ENCODE results near the gene NDUFC2.
"Not testable (repeated sequence)": the region's sequence is repeated elsewhere in the genome, so short reads cannot be mapped to it uniquely, and the experiment has no call there.

NDUFC2 gene

DNA sequence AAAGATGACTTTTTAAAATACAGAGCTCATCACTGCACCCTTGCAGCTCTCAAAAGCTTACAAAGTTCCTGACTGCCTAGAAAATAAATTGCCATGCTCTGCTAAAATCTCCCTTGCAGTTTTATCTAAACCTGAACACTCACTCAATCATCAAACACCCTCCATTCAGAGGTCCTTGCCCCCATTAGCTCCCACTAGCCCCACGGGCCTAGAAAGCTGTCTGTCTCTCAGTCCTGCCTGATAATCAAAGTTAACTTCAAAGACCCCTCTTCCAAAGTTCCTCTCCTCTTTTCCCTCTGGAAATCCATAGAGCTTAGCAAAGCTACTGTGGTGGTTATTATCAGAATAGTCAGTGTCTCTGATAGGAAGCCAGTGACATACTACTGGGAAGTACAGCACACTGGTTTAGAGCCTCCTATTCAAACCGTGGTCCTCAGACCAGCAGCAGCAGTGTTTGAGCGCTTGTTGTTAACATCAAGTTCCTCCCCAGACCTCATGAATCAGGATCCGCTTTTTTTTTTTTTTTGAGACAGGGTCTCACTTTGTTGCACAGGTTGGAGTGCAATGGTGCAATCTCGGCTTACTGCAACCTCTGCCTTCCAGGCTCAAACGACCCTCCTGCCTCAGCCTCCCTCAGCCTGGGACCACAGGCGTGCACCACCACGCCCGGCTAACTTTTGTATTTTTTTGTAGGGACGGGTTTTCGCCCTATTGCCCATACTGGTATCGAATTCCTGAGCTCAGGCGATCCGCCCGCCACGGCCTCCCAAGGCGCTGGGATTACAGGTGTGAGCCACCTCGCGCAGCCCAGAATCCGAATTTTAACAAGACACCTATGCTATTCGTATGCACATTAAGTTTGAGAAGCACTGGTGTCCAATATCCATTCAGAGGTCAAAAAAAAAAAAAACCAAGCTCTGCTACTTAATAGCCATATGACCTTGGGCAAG, 1.2 kb downstream of the NDUFC2 start:
- no peak for DNase-seq

DNA sequence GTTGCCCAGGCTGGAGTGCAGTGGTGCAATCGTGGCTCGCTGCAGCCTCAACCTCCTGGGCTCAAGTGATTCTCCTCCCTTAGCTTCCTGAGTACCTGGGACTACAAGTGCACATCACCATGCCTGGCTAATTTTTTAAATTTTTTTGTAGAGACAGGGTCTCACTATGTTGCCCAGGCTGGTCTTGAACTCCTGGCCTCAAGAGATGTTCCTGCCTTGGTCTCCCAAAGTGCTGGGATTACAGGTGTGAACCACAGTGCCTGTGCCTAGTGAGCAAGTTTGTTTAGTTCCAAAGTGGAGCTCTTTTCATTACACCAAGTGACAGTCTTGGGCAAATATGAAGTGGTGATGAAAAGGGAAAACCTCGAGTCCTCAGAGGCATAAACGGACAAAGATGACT, 2.1 kb downstream of the NDUFC2 start:
- not testable (repeated sequence) for DNase-seq

DNA sequence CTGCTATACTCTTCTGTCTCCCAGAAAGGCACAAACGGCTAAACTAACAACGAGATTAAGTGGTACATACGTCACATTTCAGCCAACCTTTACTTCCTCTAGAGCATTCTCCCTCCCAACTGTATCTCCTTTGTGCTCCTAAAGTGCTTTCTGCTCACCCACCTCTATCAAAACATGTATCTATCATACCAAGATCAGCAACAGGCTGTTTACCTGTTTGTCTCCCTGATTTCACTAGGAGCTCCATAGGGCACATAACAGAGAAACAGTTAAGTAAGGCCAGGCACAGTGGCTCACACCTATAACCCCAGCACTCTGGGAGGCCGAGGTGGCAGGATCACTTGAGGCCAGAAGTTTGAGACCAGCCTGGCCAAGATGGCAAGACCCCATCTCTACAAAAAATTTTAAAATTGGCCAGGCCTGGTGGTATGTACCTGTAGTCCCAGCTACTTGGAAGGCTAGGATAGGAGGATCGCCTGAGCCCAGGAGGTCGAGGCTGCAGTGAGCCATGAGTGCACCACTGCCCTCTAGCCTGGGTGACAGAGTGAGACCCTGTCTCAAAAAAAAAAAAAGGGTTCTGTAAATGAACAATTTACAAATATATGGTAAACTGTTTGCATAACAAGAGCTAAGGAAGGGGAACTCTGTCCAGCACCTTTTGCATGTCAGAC, 2.8 kb downstream of the NDUFC2 start:
- DNase-seq, result no peak

DNA sequence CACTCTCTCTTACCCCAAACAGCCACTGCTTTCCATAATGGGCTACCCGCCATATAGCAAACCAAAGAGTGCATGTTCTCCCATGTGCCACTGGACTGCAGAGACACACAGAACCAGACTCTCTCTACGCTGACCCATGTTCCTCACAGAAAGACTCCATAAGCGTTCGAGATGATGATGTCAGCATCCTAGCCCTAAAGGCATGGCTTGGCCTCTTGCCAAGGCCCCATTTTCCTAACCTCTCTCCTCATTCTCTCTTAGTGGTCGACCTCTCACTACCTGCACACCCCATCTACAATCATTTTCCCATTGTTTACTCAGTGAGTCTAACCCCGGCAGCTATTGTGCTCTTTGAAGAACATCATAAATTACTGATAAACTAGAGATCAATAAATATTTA, 4.9 kb downstream of the NDUFC2 start:
- DNase-seq, result no peak

DNA sequence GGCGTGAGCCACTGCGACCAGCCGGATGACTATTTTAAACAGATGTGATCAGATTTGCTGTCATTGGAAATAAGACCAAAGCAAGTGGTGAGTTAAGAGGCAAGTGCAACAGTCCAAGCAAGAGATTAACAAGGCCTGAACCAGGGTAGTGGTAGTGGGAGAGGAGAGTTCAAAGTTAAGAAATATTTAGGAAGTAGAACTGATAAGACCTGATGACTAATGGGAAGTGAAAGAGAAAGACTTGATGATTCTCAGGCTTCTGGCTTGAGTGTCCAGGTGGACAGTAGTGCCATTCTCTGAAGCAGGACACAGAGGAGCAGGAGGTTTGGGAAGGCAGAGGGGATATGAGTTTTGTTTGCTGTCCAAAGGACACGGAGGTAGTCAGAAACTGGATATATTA, 7.2 kb downstream of the NDUFC2 start:
- no peak for DNase-seq

DNA sequence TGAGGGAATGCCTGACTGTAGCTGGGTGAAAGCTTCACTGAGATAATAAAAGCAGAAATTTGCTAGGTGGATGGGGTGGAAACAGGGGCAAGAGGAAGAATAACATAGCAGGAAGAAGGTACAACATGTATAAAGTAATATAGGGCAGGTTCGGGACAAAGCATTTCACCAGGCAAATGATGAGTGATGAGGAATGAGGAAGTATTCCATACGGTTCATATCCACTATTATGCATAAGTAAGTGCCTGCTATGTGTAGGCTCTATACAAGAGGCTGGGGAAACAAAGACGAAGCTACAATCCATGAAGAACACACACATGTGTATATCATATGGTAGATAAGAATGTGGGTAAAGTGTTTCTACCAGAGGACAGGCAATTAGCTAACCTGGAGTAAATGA, 7.9 kb downstream of the NDUFC2 start:
- no peak for DNase-seq

DNA sequence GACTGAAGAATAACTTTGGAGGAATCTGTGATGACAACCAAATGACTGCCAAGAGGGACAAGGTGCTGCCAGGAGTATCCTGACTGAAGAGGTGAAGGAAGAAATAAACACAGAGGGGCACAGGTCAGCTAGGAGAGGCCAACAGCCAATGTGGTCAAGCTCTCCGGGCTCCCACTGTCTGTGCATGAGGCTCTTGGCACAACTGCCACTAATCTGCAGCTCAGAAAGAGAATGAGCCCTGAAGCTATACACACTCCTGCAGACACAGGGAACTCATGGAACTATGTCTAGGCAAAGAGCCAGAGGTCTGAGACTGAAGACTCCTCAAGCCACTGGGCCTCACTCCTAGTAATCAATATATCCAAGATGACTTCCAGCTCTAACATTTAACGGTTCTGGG, 9.0 kb downstream of the NDUFC2 start:
- DNase-seq, result no peak

GRCh38 chr11:78069465-78069864, 10.2 kb downstream of the NDUFC2 start:
- DNase-seq, result no peak

DNA sequence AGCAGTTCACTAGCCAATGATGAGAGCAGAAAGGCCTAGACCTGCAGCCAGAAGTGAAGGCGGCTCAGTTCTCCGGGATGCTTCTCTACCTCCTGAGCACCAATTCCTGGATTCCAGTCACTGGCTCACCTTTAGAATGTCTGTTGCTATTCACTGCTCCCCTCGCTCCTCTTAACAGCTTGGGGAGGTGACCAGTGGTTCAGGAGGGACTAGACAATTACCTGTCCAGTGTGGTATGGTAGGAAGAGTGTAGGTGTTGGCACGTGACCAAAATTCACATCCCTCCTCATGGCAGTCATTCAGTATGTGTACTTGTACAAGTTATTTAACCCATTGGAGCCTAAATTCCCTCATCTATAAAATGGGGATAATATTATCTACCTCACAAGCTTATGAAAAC, 12.0 kb downstream of the NDUFC2 start:
- no peak for DNase-seq

- DNase-seq, result no peak
These were observed 13.2 kb downstream of the NDUFC2 start for GRCh38 chr11:78066471-78066870.

DNA sequence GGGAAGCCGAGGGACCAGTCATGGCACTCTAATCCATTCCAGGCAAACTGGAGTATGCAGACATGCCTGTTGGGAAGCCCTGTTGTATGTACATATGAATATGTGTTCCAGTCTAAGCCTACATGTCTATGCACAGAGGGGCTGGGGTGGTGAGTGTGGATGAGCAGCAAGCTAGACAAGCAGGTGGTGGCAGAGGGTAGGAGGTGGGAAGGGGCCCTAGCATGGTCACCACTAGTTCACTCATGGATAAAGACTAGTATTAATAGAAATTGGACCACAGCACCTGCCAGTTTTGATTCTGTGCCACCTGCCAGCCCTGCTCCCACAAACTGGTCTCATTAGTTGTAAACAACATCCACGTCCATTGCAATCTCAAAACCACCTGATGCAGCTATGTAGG, 14.5 kb downstream of the NDUFC2 start:
- no peak for DNase-seq

- no peak for DNase-seq
These were observed 16.1 kb downstream of the NDUFC2 start, which contains the start of gene THRSP for GRCh38 chr11:78063440-78064181. Gene THRSP, plus strand, starts transcription at chr11:78063861. Its CDS starts 21 bp downstream, at chr11:78063882.

- DNase-seq, result no peak
These were observed 17.0 kb downstream of the NDUFC2 start for GRCh38 chr11:78062671-78063070.

DNA sequence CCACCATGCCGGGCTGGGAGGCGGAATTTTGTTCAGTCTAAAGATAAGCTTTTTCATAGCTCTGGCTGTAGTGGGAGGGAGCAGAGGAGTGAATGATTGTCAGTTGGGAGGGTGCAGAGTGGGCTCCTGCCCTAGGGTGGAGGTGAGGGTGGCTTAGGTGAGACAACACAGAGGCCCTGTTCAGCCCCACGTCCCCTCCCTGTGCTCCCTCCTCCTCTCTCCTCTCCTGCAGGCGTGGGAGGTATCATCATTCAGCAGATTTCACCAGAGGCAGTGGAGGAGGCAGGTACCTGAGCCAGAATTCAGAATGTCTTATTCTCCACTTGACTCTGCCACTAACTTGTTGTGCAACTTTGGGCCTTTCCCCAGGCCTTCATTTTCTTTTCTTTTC, 17.7 kb downstream of the NDUFC2 start:
- DNase-seq, result no peak

- DNase-seq, result no peak
These were observed 18.4 kb downstream of the NDUFC2 start for GRCh38 chr11:78061088-78061920.

DNA sequence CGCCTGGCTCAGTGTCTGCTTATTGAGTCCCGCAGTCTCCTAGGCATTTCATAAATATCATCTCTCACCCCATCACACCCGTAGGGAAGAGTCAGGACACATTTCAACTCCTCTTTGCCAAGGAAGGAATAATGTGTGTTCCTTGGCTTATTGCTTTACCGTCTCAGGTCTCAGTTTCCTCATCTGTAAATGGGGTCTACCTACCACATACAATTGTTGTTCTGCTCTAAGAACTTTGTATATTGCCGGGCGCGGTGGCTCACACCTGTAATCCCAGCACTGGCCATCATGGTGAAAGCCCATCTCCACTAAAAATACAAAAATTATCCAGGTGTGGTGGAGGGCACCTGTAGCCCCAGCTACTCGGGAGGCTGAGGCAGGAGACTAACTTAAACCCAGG, 19.1 kb downstream of the NDUFC2 start:
- DNase-seq, result no peak

GRCh38 chr11:78059749-78060328, 19.8 kb downstream of the NDUFC2 start:
- not testable (repeated sequence) for DNase-seq

DNA sequence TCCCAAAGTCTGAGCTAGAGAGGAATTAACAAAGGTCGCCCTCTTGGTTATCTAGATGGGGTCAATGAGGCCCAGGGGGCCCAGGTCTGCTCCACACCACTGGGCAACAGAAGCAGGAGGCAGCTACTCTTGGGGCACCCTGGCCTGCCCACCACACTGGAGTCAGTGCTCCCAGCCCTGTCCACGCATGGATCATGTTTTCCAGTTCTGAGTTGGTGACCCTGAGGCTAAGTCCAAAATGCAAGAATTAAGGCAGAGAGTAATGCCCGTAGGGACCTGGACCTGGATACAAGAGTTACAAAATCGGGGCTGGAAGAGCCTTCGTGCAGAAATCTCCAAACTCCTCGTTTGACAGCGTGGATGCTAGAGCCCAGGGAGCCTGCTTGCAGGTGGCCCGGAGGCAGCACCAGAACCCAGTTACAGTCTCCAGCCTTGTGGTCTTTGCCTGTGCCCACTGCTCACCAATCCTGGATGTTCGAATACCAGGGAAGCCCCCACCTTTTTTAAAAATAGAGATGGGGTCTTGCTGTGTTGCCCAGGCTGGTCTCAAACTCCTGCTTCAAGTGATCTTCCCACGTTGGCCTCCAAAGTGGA, 22.1 kb downstream of the NDUFC2 start:
- no peak for DNase-seq

DNA sequence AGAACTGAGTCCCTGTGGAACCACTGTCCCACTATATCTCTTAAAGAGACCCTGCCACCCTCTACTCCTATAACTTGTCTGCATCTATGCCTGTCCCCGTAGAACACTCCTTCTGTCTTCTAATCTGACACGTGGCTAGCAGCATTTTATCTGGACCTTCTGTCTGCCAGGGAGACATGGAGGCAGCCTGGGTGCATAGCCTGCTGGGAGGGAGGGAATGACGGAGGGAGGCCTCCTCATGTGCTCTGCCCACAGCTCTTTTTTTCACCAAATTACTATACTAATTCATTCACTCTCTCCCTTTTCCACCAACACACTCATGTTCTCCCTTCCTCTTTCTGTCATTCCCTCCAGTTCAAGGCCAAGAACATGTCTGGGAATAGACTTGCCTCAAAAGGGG, 23.6 kb downstream of the NDUFC2 start:
- DNase-seq, result no peak

GRCh38 chr11:78054971-78055370, 24.7 kb downstream of the NDUFC2 start:
- DNase-seq, result no peak

GRCh38 chr11:78050964-78051831, 28.5 kb downstream of the NDUFC2 start:
- no peak for DNase-seq

All from stimulated activated naive CD4-positive, alpha-beta T cell treated with Interleukin-2 at 50 U/mL for 16 hours (primary cell).